ENCODE measurements around the gene APH1B.
A peak's percentile ranks its signal among the peaks of the same experiment; 100 is the strongest.

The APH1B gene

DNA sequence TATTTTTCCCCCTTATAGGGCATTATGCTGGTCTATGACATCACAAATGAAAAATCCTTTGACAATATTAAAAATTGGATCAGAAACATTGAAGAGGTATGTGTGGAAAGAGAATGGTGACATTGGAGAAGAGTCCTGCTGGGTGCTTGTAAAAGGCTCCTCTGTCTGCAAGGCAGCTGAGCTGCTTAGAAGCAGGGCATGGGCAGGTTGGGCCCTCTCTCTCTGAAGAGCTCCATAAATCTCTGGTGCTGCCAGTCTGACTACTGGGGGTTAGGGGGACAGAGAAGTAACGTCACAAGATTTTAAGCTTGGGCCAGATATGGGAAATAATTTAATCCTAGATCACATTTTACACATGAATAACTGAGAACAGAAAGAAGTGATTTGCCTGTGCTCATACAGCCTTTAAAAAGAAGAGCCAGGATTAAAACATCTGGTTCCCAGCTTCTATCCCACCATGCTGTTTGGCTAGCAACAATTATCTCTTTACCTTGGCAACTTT, 21.9 kb upstream of the APH1B start:
- peak; percentile 29 for DNase-seq

DNA sequence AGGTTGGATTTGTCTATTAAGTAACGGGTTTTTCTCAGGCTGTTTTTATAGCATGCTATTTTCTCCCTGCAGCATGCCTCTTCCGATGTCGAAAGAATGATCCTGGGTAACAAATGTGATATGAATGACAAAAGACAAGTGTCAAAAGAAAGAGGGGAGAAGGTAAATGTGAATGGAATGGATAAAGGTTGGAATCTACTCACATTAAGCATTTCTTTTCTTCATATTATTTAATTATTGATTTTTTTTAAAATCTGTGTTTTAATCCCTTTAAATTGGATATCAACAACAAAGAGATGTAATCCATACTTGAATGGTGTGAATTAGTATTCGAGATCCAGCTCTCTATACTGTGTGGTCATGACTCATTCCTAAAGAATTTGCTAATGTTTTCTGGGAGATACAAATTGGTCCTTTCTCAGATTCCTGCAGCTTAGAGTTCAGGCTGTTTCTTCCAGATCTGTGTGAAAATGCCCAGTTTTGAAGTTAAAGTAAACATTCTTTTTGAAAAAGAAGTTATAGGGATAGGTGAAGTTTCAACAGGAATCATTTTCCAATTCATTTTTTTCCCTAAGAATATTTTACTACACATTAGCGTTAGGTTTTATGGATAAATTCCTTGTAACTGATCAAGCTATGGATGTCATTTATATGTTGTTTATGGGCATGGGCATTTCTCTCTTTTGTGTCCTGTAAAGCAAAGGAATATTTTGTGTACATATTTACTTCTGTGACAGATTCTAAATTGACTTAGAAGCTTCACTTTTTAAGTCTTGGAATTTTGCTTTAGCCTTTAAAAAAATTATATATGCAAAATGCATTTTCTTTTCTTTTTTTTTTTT, 20.8 kb upstream of the APH1B start:
- no peak for DNase-seq

DNA sequence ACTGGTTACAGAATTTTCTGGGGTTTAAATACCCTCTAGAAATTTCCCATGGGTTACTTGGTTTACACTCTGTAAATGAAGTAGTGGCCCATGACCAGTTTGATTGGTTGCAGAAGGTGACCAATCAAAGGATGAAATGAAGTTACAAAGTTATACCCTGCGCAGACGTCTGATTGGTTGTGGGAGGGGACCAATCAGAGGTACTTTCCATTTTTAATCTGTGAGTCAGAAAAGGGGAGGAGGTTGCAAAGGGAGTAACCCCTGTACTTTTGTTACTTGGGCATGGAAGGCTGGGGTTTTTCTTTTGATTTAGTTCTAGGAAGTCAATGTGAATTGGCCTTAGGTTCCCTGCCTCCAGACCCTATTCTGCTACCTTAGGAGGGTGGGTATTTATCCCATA, 18.7 kb upstream of the APH1B start:
- DNase-seq, result no peak

DNA sequence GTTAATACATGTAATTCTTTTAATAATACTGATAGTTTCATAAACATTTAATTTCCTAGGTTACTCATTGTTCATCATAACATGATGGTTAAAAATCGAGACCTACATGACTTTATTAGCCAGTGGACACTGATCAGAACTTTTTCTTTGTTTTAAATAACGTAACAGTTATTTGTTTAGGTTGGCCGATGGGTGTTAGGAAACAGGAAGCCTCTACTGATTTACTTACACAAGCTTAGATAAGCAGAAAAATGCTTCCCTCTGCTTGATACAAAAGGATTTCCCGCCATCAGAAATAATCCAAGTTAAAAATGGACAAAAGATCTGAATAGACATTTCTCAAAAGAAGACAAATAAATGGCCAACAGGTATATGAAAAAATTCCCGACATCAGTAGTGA, 16.6 kb upstream of the APH1B start:
- no peak for DNase-seq

DNA sequence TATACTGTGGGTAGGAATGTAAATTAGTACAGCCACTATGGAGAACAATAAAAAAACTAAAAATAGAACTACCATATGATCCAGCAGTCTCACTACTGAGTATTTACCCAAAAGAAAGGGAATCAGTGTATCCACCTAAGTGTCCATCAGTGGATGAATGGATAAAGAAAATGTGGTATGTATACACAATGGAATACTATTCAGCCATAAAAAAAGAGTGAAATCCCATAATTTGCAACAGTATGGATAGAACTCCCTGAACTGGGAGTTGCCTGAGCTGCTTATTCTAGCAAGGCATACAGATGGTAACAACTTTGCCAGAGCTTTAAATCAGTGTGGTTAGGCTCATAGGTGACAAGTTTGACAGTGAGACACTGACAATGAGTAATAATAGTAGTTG, 16.1 kb upstream of the APH1B start:
- DNase-seq, result no peak

DNA sequence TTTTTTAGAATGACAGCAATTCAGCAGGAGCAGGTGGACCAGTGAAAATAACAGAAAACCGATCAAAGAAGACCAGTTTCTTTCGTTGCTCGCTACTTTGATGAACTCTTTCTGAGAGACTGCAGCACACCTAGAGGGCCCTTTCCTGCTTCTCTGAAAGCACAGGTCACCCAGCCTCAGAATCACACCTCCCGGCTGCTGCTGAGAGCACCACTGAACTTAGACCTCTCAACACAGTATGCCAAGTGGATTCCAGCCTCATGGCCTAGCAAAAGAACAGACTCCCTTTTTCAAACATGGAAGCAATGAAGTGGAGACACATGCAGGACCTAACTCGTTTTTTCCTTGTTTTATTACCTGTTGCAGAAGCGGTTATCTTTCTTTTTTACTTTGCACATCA, 13.9 kb upstream of the APH1B start:
- no peak for DNase-seq

DNA sequence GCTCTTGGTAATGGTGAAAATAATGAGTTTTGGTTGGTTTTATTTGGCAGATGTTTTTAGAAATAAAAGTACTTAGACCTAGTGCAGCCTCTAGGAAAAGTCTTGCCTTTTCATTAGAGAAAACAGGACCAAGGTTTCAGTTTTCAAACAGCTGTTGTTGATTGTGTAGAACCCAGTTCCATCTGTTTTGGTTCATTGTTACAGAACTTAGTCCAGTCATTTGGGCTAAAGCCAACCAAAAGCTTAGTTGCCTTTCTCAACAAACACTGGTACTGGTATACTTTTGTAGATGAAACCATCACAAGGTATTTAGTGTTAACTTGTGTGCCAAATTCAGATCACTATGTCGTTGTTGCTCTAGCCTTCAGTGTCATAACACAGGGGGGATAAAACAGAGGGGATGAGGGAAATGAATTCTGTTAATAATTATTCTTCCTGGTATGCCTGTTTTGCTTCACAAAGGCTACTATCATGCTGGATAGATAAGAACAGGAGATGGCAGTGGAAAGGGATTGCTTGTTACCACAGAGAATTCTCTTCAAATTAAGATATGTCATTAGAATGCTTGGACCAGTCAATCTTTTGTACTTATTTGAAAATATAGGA, 12.6 kb upstream of the APH1B start:
- DNase-seq, result no peak

DNA sequence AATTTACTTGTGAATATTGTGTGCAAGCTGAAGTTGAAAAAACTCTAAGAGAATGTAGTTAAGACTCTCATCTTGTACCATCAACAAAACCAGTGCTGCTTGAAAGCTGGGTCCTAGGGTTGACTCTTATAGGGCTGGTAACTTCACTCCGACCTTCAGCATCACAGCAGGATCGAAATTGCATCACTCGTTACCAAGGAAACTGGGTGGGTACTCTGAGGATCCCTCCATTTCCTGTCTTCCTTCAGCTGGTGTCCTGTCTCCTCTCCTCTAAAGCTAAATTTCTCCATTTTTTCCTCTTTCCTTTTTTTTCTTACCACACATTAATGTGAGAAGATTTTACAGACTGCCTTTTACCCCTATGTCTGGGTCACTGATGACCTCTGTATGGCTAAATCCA, 3.0 kb upstream of the APH1B start:
- no peak for DNase-seq

DNA sequence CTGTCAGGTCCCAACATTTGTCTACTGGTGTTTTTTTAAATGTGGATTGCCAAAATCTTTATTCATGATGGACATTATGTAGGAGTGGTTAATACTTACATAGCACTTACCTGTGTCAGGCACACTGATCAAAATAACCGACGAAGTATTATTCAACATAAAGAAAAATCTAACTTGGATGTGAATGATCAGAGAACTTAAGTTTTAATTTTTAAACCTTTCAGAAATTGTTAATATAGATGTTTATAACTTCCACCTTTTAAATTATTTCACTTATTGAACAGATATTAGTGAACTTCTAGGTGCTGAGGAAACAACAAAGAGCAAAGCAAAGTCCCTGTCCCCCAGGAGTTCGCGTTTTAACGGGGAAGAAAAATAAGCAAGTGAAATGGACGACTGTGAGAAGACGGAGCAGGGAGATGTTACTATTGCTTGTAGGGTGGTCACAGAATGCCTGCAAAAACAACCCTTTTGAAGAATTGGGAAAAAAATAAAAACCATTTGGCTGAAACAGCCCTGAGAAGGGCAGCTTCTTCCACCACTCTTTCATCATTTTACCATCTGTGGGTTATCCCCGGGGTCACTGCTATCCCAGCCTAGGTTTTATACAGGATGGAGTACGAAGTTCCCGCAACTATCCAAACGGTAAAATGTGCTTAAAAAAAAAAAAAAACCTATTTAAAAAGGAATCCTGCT, 915 bp upstream of the APH1B start:
- DNase-seq, result no peak

DNA sequence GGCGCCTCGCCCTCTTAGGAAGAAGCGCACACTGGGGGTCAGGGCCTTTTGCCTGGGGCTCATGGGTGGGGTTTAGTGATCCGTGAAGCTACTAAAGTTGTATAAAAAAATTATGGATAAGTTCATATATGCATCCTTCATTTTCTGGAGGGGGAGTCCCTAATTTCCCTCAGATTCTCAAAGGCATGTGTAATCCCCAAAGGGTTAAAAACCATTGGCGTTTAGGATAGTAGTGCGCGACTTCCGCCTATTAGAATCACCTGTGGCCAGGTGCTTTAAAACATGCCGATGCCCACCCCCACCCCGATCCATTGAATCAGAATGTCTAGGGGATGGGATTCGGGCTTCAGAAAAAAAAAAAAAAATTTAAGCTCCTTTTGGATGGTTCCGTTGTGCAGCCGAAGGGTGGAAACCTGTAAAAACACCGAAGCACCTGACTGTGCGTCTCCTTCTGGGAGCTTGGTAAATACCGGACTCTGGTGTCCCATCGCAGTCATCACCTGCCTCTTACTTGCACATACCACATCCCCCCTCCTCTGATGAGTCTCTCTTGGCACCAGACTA, 570 bp downstream of the APH1B start:
- peak; percentile 32 for DNase-seq

DNA sequence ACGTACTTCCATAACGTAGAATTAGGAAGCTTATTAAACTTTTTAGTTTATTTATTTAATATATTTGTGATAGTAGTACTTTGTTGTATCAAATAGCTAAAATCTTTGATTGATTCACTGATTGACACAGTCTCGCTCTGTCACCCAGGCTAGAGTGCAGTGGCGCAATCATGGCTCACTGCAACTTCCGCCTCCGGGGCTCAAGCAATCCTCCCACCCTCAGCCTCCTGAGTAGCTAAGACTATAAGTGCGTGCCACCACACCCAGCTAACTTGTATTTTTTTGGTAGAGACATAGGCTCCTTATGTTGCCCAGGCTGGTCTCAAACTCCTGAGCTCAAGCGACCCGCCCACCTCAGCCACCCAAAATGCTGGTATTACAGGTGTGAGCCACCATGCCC, 5.7 kb downstream of the APH1B start:
- DNase-seq, result no peak

DNA sequence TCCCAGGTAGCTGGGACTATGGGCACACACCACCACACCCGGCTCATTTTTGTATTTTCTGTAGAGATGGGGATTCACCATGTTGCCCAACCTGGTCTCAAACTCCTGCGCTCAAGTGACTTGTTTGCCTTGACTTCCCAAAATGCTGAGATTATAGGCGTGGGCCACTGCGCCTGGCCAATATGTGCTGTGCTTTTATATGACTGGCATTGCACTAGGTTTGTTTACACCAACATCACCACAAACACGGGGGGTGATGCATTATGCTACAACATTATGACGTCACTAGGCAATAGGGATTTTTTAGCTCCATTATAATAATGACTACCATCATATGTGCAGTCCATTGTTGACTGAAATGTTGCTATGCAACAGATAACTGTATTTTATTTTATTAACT, 6.9 kb downstream of the APH1B start:
- no peak for DNase-seq

DNA sequence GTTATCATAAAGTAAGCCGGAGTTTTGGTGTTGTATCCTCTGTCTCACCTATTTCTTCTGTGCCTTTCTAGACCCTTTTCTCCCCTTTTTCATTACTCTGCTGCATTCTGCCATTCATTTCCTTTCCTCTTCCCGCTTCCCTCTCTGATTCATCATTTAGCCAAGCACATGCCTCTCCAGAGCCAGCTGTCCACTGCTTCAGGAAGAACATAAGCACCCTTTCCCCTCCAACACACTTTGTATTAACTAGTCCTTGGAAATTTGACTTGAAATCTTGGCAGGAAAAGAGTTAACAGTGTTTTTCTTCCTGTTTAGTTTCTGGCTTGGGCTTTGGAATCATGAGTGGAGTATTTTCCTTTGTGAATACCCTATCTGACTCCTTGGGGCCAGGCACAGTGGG, 9.7 kb downstream of the APH1B start:
- DNase-seq, result no peak

DNA sequence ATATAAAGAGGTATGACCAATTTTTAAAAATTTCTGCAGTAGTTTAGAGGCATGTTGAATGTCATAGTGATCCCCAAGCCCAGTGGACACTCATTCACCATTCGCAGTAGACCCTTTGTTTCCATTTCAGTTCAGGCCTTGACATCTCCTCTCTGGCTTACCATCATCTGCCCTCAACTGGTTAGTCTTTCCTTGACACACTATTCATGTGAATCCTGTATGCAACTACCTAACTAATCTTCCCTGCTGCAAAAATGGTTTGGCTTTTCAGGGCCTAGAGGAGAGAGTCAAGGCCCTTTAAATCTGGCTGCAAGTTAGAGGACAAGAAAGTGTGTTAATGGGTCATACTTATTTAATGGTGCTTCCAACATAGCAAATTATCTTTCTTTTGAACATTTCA, 10.9 kb downstream of the APH1B start:
- no peak for DNase-seq

DNA sequence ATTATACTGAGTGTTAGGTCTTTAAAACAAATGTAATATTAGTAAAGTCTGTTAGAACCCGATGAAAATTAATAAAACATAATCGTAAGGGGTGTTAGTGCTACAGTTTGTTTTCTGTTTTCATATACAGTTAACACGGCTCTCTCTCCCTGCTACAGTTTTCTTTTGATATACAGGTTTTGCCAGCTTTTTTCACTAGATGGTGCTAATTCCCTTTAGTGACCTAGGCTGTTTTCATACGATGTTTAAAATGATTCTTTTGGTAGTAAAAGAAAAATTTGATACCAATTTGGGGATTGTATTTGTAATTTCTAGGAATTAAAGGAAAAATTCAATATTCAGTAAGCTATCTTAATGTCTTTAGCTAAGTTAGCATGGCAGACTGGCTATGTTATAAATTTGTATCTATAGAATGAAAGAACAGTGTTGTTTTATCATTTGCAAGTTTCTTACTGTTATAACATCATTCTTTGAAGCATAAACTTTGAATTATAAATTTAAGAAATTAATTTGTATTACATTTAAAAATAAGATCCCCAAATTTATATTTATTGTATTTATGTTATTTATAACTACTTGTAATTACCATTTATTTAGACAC, 11.5 kb downstream of the APH1B start:
- DNase-seq, result peak; percentile 39

DNA sequence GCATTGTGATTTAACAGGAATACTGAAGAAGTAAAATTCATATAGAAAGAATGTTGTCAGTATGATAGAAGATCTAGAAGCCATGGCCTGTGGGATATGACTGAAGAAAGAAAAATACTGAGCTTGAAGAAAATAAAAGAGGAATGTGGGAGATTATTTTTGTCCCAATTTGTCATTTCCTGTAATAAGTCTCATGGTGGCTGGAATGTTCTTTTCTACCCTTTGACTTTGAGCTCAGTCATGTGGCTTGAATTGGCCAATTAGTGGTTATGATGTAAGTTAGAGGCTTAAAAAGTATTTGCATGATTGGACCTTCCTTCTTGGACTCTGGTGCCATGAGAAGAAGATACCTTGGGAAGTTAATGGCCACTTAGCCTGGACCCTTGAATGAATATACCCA, 14.1 kb downstream of the APH1B start:
- DNase-seq, result no peak

DNA sequence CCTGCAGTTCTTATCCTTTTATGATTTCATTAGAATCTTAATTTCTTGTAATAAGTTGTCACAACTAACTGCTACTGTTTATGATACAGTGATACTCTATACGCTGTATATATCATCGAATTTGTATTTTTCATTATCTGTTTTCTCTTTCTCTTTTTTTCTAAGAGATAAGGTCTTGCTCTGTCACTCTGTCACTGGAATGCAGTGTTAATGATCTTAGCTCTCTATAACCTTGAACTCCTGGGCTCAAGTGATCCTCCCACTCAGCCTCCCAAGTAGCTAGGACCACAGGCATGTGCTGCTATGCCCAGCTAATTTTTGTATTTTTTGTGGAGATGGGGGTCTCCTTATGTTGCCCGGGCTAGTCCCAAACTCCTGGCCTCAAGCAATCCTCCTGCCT, 14.8 kb downstream of the APH1B start:
- no peak for DNase-seq

DNA sequence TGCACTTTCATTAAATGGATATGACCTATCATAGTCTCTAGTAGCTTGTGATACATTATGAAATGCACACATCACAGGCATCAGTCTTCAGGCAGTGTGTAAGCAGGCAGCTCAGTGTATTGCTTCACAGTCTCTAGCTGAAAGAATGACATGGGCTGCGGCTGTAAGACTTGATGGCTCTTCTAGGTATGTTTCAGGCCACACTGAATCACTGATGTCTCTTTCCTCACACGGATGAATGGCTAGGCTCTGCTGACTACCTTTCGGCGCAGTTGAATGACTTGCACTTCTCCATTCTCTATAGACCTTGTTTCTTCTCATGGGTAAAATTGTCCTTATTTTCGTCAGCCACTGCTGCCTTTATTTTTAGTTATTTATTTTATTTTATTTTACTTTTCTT, 15.4 kb downstream of the APH1B start:
- no peak for DNase-seq

DNA sequence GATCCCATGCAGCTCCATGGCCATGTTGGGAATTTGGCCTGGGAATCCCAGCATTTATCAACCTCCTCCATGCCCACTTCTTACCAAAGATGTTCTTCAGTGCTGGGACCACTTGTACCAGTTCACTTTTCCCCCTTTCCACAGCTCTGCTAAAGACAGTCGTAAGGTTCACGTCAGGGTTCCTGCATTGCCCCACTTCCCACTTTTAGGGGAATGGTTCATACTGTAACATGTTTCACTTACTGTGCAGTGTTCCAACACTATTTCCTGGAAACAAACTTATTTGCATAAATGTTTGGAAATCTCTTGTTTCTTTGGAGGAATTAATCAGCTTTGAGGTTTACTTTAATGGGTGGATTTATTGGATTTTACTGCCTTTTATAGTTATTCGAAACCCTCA, 17.0 kb downstream of the APH1B start:
- no peak for DNase-seq

DNA sequence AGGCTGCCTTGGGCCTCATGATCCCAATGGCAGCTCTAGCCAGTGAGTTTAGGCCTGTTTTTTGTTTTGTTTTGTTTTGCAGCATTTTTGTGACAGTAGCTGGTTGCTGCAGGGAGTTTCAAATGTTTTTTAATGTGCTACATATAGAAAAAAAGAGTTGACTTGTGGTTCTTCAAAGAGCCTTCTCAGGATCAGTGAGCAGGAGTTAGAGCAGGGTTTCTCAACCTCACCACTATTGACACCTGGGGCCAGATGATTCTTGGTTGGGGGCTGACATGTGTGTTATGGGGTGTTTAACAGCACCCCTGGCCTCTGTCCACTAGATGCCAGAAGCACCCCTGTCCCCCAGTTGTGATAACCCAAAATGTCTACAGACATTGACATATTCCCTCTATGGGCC, 17.9 kb downstream of the APH1B start:
- no peak for DNase-seq

DNA sequence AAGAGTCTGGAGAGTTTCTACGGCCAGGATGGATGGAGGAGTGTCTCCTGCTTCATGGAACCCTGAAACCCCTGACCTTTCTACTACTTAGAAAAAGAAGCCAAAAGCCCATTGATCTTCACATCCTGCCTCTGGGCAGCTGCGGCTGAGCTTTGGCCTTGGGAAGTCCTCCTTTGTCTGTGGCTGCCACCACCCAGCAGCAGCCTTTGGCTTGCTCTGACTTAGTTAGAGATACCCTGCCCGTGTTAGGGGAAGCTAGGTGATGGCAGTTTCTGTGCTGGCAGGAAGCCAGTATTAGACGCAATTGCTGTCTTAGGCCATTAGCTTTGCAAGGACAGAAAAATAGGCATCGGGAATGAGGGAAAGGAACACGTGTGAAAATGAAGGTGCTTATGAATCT, 18.8 kb downstream of the APH1B start:
- peak; percentile 13 for DNase-seq

DNA sequence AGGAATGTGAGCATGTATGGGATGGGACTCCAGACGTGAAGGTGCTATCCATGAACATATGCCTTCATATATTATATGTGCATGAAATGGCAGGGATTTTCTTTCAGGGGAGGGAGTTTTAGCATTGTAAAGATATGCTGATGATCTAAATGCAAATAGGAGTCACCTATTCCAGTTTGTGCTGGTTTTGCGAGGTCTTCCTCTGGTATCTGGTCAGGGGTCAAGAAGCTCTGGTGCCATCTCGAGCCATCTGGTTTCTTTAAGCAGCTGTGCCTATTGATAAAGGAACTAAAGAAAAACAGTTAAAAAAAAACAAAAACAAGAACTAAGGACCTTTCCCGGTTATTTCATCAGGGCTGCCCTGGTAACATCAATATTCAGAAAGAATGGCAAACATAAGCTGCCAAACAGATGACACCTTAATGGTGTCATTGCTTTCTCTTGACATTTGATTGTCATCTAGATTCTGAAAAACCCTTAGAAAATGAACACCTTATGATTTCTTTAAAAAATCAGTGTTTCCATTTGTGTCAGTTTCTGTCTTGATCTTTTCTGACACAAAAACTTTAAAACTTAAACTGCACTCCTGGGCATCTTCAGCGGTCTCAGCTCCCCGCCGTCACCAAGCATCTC, 22.7 kb downstream of the APH1B start:
- DNase-seq, result no peak

DNA sequence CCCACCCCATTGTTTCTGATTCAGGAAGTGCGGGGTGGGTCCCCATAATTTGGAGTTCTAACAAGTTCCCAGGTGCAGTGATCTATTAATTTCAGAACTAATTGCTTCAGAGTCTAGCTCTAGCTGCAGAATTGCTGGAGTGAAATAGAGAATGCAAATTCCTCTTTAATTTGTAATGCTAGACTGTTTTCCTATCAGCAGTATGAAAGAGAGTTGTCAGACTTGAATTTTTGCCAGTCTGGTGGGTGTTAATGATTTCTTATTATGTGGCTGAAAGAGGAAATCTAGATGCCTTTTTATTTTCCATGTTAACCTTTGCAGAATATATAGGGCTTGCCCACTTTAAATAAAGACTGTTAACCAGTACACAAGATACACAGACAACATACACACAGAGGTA, 23.7 kb downstream of the APH1B start:
- no peak for DNase-seq

Measured in retina (tissue), 1 donor.